IPS-NIHi7 (cell line): ENCODE results near the gene WDR26.
A peak's percentile ranks its signal among the peaks of the same experiment; 100 is the strongest.
"Not testable (repeated sequence)": the region's sequence is repeated elsewhere in the genome, so short reads cannot be mapped to it uniquely, and the experiment has no call there.

Experiments
- DNase-seq: peaks from one replicate; pipeline ENCODE4 v3.0.0; 2012; ENCODE audit warnings: mixed read lengths; ENCODE audit errors: extremely low spot score

WDR26 gene

DNA sequence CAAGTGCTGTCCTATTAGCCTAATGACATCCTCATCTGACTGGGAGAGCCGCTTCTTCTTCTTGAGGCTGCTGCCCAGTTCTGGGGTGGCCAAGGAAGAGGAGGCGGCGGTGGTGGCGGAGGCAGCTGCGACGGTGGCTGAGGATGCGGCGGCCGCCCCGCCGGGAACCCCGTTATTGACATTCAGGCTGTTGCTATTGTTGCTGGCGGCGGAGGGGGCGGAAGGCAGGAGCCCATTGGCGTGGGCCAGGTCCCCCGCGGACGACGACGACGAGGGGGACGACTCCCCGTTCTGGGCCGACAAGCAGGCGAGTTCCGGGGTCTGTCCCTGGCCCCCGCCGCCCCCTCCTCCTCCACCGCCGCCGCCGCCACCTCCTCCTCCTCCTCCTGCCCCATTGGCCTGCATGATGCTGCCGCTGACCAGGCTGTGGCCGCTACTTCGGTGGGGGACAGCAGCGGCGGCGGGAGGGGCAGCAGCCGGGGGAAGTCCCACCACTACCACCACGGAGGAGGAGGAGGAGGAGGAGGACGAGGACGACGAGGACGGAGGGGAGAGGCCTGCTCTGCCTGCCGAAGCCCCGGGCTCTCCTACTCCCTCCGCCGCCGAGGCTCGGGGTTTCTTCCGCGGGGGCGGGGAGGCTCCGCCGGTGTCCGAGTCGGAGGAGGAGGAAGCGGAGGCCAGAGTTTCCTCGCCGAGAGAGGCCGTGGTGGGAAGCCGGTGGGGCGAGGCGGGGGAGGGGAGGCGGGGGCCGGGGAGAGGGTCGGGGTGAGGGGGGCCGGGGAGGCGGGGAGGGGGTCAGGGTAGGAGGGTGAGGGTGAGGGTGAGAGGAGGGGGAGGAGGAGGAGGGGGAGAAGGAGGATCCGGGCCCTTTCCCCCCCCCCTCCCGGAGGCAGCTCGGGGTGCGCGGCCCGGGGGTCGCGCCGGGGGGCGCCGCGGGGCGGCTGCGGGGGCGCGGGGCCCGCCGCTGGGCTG, 610 bp downstream of the WDR26 start:
- peak; percentile 38 for DNase-seq

DNA sequence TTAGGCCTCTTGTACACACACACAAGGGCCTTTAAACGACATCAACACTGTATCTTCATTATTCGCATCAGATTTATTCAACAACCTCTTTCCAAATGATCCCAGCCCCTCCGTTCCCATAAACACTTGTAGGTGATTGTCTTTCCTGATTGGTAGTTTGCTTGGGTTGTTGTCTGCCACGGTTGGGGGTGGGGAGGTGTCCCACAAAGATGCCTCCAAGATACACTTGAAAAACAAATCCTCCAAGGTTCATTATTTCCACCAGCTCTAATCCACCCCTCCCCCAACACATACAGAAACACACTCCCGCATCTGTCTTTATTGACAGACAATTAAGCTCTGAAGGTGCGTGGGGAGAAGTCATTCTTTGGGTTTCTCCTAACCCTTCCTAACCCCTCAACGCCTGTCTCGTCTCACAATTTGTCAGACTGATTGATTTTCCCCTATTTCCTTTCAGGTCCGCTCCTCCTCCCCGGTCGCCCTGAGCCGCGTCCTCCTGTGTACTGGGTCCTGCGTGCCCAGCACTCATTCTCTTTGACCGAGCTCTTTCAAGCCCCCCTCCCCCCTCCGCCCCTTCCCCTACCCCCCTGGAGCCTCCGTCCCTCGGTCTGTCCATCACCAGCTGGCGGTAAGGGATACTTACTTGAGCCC, 1.4 kb downstream of the WDR26 start:
- DNase-seq: peak; percentile 24

DNA sequence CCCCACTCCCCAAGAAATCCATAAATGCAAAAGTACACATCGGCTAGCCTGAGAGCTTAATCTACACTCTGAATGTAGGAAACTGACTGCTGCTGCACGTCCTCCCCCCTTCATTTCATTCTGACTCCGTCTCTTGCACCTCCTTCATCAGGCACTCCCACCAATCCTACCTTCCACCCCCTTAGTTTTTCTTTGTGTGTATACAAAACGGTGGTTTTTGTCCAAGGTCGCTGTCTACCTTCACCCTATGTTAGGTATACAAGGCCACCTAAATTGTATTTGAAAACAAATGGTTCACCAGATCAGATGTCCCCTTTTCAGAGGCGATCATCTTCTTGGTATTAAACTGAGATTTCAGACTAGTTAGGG, 1.9 kb downstream of the WDR26 start:
- no peak for DNase-seq

DNA sequence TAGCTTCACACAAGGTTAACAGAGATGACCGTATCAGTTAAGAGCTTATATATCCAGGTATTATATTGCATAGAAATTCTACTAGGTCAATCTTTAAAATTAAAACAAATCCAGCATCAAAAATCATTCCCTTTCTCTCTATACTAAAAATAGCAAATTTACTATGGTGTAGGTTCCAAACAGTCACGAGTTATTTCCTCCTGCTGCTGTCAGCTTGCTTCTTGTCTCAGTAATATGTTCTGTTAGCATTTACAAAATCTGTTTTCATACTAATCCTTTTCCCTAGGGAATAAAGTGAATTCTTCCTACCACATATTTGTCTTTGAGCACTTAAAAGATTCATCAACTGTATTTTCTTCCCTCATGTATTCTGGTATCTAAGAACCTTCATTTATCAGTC, 2.5 kb downstream of the WDR26 start:
- DNase-seq: no peak

DNA sequence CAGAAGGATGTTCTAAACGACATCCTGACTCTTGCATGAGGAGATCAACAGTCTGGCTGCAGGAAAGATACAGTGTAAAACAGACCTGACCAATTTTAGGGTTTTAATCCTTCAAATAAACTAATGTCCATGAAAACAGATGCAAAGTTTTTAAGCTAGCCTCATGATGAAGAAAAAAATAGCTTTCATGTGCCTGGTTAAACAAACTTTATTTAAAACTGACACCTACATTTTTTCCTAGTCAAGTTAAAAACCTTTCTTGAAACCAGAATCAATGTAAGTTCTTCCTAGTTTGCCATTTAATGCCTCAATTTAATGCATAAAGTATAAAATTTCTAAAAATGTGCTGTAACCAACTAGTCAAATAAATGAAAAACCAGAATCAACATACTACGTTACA, 2.9 kb downstream of the WDR26 start:
- no peak for DNase-seq

DNA sequence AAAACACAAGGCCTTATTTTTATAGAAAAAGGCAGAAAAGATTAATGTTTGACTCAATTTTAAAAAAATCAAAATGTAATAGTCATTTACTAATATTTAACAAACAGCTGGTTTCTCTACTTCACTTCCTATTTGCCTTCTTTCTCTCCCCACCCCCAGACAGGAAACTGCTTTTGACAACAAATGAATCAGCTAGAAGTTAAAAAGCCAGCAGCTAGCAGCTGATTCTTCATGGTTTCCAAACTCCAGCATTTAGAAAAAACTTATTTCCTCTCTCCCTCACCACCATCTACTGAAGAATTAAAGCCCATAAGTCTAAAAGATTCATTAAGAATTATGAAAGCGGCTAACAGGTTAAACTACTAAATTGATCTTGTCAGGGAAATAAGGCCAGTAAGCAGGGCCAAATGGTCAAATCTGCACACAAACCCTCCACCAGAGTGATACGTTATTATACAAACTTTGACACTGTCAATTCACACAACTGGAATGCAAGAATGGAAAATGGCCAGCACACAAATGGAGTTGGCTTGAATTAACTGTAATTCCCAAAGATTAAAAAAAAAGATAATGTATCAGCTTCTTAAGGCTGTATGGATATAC, 4.0 kb downstream of the WDR26 start:
- DNase-seq: no peak

DNA sequence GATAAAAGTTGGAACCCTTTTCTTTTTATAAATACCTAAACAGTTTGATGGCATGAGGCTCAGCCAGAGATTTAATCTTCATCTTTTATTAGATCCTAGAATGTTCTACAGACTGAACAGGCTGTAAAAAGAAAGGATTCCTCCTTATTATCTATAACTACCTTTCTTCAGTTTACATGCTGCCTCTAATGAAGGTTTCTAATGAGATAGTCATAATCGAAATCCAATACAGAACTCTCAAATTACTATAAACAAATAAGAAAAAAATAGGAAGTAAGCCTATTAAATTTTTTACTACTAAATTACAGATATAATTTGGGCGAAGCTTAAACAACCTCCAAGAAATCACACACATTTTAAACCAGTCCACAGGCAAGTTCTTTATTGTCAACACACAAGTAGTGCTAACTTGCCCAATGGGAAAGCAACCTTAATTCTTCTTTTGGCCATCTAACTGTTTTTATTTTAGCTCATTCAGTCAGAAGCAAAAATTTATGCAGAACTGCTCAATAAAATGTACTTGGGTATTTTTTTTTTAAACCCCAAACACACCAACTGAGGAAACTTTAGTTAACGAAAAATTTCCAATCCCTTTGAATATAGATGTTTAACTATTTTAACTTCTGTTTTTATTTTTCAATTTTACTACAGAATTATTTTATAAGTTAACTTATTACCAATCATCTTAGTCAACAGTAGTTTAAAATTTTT, 4.8 kb downstream of the WDR26 start:
- no peak for DNase-seq

DNA sequence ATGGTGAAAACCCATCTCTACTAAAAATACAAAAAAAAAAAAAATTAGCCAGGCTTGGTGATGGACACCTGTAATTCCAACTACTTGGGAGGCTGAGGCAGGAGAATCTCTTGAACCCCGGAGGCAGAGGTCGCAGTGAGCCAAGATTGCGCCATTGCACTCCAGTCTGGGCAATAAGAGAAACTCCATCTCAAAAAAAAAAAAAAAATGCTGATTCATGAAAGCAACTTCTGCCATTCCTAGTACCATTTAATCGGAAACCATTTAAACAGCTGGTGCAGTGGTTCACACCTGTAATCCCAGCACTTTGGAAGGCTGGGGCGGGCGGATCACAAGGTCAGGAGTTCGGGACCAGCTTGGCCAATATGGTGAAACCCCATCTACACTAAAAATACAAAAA, 5.9 kb downstream of the WDR26 start:
- not testable (repeated sequence) for DNase-seq

DNA sequence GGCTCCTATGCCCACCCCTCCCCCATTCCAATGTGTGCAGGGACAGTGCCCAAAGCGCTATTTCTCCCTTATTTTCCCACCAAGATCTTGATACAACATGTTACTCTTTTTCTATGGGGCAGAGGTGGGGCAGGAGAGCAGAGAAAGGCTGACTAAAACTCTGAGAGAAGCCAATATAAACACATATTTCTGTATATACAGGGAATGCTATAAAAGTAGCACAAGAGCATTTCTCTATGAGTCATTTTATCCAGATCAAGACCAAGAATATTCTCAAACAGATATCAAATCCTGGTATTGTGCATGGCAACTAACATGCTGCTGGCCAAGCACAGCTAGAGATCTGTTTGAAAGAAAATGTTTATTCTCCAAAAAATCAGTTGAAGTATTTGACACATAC, 7.3 kb downstream of the WDR26 start:
- DNase-seq: no peak

DNA sequence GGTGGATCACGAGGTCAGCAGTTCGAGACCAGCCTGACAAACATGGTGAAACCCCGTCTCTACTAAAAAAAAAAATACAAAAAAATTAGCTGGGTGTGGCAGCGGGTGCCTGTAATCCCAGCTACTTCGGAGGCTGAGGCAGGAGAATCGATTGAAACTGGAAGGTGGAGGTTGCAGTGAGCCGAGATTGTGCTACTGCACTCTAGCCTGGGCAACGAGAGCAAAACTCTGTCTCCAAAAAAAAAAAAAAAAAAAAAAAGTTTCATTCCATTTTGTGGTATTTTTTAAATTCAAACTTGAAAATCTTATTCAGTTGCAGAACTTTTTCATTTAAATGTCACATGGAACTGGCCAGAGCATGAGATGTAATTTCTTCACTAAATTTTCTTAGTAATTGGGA, 7.7 kb downstream of the WDR26 start:
- not testable (repeated sequence) for DNase-seq

DNA sequence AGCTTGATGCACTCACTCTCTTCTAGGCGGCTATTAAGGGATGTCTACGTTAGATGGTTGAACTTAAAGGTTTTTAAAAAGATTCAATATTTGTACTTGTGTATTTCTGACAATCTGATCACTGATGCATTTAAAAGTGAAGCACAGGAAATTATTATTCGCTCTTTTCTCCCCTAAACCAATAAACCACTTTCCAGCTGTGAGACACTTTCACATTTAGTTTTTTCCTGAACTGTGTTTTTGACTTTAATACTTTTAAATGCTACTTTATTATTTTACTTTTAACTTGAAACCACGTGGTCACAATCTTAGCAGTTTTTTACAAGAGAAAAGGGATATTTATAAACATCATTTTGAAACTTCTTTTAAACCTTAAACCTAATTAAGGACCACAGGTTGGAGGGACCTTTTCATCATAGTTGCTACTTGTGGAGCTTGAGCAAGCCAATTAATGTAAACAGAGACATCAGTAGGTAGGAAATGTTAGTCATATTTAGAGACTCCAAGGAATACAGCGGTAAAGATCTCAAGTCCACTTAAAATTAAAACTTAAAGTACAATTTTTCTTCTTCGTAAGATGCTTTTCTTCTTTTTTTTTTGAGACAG, 9.2 kb downstream of the WDR26 start:
- DNase-seq: no peak

DNA sequence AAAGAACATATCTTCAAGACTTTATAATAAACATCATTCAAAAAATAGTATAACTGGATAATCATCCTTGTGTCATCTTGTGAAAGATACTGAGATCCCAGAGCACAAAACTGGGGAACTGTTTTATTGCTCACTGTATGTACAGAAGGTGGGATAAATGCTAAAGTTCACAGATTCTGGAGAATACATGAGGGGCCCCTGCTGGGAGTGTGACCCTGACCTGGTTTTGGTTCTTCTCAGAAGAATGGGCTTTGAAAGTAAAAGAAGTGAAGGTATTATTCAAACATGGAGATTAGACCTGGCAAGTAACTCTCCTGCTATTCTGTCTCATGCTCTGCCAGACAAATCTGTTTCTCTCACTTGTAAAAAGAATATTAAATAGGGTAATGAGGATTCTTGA, 14.5 kb downstream of the WDR26 start:
- DNase-seq: no peak

DNA sequence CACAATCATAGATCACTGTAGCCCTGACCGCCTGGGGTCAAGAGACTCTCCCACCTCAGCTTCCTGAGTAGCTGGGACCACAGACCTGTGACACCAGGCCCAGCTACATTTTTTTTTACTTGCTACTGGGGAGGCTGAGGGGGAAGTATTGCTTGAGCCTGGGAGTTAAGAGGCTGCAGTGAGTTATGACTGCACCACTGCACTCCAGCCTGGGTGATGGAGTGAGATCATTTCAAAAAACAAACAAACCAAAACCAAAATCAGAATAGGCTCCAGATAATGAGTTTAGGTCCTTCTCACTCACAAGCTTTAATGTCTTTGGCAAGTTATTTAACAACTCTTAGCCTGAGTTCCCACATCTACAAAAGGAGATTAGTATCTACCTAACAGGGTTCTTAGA, 22.8 kb downstream of the WDR26 start:
- no peak for DNase-seq

DNA sequence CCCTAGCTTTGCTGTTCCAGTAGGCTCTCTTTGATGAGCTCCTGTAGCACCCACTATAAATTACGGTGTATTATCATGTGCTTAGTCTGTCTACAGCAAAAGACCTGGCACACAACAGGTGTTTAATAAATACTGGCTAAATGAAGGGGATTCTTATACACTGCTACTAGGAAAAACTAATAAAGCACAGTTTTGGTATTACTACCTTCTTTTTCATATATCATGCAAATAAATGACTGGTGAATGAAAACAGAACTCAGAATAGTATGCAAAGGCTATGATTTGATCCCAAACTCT, 26.4 kb downstream of the WDR26 start:
- DNase-seq: no peak

DNA sequence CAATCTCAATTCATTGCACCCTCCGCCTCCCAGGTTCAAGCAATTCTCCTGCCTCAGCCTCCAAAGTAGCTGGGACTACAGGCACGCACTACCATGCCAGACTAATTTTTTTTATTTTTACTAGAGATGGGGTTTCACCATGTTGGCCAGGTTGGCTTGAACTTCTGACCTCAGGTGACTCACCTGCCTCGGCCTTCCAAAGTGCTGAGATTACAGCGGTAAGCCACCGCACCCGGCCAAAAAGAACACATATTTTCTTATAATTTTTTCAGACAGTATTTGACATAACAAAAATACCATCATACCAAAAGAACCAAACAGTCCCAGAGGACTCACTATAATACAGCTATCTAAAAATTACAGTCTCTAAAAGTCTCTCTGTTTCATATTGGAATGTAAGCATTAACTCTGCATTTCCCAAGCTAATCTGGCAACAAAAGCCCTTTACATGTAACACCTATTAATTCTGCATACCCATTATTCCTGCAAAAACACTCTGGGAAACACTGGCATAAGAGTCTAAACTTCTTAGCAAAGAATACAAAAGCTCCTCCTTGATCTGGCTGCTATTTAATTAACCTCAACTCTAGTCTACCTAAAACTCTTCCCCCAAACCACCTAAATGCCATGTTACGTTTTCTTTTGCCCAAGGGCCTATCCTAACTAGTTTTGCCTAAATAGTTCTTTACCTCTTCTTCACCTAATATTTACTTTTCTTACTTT, 26.9 kb downstream of the WDR26 start:
- no peak for DNase-seq

DNA sequence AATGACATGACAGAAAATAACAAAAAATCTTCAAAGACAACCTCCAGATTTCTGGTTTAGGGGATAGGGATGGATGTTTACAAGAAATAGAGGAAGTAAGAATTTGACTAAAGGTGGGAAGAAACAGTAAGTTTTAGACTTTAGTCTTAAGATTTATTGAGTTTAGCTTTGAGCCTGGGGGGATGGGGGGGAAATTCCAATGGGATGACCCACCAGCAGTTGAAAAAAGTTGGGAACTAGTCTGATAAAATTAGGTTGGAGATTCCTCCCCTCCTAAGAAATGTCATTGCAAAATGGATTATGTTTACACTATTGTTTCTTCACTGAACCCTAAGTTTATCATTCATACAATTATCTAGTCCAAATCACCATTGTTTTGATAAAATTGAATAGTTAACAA, 28.4 kb downstream of the WDR26 start:
- DNase-seq: no peak

DNA sequence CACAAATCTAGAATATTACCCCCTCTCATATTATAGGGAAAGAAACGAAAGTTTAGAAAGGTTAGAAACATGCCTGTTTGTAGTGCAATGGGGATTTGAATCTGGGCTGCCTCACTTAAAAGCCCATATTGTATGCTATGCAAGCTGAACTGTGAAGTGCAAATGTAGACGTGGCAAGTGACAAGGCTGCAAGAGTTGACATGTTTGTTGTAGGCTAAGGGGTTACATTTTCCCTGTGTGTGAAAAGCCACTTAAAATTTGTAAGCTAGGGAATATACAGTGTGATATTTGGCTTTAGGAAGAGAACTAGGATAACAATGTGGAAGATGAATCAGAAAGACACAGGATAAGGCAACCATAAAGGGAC, 29.0 kb downstream of the WDR26 start:
- no peak for DNase-seq

DNA sequence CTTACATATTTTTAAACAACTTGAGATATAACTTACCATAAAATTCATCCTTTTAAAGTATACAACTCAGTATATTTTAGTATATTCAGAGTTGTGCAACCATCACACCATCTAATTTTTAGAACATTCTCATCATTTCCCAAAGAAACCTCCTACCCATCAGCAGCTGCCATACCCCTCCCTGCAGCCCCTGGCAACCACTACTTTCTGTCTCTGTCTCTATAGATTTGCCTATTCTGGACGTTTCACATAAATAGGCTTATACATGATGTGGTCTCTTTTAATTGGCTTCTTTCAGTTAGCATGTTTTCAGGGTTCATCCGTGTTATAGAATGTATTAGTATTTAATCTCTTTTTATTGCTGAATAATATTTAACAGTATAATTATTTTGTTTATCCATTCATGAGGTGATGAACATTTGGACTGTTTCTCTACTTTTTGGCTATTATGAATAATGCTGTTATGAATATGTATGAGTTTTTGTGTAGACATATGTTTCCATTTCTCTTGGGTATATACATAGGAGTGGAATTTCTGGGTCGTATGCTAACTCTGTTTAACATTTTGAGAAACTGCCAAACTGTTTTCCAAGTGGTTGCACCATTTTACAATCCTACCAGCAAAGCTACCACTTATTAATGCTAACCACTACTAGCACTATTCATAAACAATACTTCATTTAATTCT, 29.5 kb downstream of the WDR26 start:
- no peak for DNase-seq

DNA sequence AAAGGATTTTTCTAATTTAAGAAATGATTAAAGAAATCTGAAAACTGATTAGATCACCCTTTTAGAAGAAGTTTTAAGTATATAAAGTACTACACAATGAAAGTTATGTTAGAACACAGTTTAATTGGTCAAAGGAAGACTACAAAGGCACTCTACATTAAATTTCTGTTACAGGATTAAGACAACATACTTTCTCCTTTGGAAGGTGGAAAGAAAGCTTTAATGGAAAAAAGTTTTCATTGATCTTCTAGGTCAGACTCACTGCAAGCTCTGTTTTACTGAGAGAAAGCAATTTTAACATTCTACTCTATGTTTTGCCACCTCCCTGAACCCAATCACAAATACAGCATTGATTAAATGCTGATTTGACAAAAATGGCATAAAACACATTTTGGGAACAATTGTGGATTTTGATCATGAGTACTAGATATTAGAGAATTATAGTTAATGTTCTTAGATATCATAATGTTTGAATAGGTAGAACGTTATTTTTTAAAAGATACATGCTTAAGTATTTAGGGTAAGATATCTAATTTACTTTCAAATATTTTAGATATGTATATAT, 32.0 kb downstream of the WDR26 start:
- no peak for DNase-seq

DNA sequence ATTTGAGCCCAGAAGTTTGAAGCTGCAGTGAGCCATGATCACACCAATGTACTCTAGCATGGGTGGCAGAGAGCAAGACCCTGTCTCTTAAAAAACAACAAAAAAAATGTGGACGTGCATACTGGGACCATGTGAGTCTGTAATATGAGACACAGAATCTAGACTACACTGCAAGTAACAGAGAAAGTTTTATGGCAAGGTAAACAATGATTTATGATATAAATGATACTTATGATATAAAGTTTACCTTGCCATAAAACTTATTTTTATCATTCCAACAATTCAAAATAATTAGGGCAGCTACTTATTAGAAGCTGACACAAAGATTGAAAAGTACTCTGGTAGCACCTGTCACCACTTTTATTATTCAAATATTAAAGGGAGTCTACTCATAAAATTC, 34.7 kb downstream of the WDR26 start:
- no peak for DNase-seq

DNA sequence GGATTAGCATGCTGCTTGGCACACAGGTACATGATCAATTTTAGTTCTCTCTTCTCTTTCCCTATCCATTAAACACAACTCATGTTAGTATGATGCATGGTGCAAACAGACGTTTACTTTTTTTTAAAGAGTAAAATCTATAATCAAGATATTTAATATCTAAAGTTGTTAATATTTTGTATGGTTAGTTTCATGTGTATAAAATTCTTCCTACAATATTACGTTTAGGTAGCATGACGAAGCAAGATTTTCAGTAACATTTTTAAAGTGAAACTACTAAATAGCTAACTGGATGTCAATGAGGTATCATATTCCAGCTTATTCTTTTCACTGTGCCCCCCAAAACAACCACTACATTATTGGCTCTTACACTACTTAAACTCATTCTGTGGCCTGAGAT, 41.3 kb downstream of the WDR26 start:
- DNase-seq: no peak
